ENCODE data around the gene SPATA13. TPM values are rescaled to one million over a fixed set of nuclear protein-coding genes. Genes with fewer than 3 reads are reported as not detected.
"Not testable (repeated sequence)": the region's sequence is repeated elsewhere in the genome, so short reads cannot be mapped to it uniquely, and the experiment has no call there.

SPATA13 gene
- total and polyA plus RNA-seq, 4 donors, result 29.7 to 41.3 (median 31.8) TPM

DNA sequence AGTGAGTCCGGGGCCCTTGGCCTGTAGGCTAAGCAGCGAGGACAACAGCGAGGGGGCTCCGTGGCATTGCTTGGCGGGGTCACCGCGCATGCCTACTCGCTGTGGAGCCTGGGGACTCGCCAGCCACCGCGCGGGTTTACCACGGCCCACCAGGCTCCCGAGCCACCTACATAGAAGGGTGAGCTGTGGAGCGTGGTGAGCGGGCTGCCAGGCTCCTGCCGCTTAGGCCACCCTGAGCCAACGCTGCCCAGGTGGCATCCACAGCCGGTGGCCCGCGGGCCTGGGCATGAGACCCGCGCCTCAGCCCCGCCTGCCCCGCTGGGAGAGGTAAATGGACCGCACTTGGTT is 180.1 kb downstream of the SPATA13 start:
- 81% methylated on average over 21 of the region's 26 CpGs for WGBS (ENCODE audit: insufficient coverage)
- DNase-seq (ENCODE audit: low read depth in 4 of 6, low spot score in 6 of 6), result no peak
- no peaks in the 10 kb centered on the region for H3K27me3 ChIP-seq (ENCODE audit: control insufficient read depth, insufficient read depth, low read length)
- no peaks in the 10 kb centered on the region for H3K9me3 ChIP-seq (ENCODE audit: control insufficient read depth, insufficient read depth, low read length)
- no peak overlapping the region for H3K27ac ChIP-seq (ENCODE audit: low read depth, low read length)
- H3K4me1 ChIP-seq (ENCODE audit: control insufficient read depth, insufficient read depth, low read length), result no peaks in the 10 kb centered on the region
- no peak overlapping the region for H3K4me3 ChIP-seq (ENCODE audit: low read depth, low read length)
- H3K36me3 ChIP-seq (ENCODE audit: control insufficient read depth, insufficient read depth, low read length), result no peaks in the 10 kb centered on the region

DNA sequence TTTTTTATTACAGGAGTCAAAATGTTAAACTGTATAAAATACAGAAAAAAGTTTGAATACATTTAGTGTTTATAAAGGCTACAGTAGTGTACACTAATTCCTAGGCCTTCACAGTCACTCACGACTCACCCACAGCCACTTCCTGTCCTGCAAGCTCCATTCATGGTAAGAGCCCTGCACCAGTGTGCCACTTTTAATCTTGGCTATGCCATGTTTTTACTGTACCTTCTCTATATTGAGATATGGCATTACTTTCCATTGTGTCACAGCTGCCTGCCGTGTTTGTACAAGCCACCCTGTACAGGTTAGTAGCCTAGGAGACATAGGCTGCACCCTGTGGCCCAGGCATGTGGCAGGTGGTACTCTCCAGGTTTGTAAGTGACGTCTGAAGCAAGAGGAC is 180.9 kb downstream of the SPATA13 start:
- WGBS (ENCODE audit: insufficient coverage), result 100% methylated on average over 2 of the region's 3 CpGs
- no peak for DNase-seq (ENCODE audit: low read depth in 4 of 6, low spot score in 6 of 6)
- Histone ChIP-seq H3K4me3 (ENCODE audit: low read depth, low read length) (no peak overlapping the region), H3K9me3 (ENCODE audit: control insufficient read depth, insufficient read depth, low read length) (no peaks in the 10 kb centered on the region), H3K27ac (ENCODE audit: low read depth, low read length) (no peak overlapping the region), H3K4me1 (ENCODE audit: control insufficient read depth, insufficient read depth, low read length) (no peaks in the 10 kb centered on the region), H3K36me3 (ENCODE audit: control insufficient read depth, insufficient read depth, low read length) (no peaks in the 10 kb centered on the region), H3K27me3 (ENCODE audit: control insufficient read depth, insufficient read depth, low read length) (no peaks in the 10 kb centered on the region)

DNA sequence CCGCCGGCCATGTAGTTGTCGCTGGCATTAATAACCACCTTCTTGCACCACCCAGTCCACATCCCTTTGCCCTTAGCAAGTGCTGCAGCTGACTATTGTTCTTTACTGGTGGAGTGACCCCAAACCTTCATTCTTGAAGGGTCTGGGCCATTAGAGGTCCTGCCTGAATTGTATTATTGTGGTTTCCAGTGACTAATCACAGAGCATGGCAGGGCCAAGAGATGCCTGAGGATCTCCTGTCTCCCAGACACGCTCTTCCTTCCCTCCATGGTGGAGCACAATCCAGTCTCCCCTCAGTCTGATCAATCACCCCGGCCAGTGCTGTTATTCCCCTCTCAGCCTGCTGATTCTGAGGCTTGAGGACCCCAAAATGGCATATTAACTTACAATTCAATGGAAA is 187.9 kb downstream of the SPATA13 start:
- H3K27me3 ChIP-seq (ENCODE audit: control insufficient read depth, insufficient read depth, low read length), result no peaks in the 10 kb centered on the region
- no peaks in the 10 kb centered on the region for H3K9me3 ChIP-seq (ENCODE audit: control insufficient read depth, insufficient read depth, low read length)
- no peaks in the 10 kb centered on the region for H3K4me1 ChIP-seq (ENCODE audit: control insufficient read depth, insufficient read depth, low read length)
- H3K36me3 ChIP-seq (ENCODE audit: control insufficient read depth, insufficient read depth, low read length), result no peaks in the 10 kb centered on the region
- WGBS (ENCODE audit: insufficient coverage), result 89% methylated on average over 2 of the region's 5 CpGs
- DNase-seq (ENCODE audit: low read depth in 4 of 6, low spot score in 6 of 6), result no peak
- H3K4me3 ChIP-seq (ENCODE audit: low read depth, low read length), result no peak overlapping the region
- no peak overlapping the region for H3K27ac ChIP-seq (ENCODE audit: low read depth, low read length)

DNA sequence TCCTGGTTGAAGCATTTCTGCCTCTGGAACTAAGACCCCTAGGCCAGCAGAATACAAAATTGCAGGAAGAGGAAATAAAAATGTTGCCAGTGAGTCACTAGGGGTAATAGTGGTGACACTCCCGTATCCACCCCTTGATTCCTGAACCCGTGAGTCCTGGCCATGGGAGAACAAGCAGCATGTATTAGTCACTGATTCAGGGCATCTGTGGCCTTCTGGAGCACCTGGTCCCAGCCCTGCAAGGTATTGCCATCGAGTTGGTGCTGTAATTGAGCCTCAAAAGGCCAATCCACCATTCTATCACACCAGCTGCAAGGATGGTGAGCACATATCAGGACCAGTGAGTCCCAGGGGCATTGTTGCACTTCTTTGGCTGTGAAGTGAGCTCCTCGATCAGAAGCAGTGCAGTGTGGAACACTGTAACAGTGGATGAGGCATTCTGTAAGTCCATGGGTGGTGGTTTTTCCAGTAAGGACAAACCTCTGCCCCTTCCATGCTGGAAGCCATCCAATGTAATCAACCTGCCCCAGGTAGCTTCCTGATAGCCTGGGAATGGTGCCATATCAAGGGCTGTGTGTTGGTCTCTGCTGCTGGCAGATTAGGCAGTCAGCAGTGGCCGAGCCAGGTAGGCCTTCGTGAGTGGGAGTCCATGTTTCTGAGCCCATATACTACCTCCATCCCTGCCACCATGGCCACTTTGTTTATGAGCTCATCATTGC is 188.4 kb downstream of the SPATA13 start:
- Histone ChIP-seq H3K4me1 (ENCODE audit: control insufficient read depth, insufficient read depth, low read length) (no peaks in the 10 kb centered on the region), H3K36me3 (ENCODE audit: control insufficient read depth, insufficient read depth, low read length) (no peaks in the 10 kb centered on the region), H3K27ac (ENCODE audit: low read depth, low read length) (no peak overlapping the region), H3K9me3 (ENCODE audit: control insufficient read depth, insufficient read depth, low read length) (no peaks in the 10 kb centered on the region), H3K27me3 (ENCODE audit: control insufficient read depth, insufficient read depth, low read length) (no peaks in the 10 kb centered on the region), H3K4me3 (ENCODE audit: low read depth, low read length) (no peak overlapping the region)
- WGBS (ENCODE audit: insufficient coverage), result 71% methylated on average over 6 of the region's 6 CpGs
- DNase-seq (ENCODE audit: low read depth in 4 of 6, low spot score in 6 of 6), result no peak

DNA sequence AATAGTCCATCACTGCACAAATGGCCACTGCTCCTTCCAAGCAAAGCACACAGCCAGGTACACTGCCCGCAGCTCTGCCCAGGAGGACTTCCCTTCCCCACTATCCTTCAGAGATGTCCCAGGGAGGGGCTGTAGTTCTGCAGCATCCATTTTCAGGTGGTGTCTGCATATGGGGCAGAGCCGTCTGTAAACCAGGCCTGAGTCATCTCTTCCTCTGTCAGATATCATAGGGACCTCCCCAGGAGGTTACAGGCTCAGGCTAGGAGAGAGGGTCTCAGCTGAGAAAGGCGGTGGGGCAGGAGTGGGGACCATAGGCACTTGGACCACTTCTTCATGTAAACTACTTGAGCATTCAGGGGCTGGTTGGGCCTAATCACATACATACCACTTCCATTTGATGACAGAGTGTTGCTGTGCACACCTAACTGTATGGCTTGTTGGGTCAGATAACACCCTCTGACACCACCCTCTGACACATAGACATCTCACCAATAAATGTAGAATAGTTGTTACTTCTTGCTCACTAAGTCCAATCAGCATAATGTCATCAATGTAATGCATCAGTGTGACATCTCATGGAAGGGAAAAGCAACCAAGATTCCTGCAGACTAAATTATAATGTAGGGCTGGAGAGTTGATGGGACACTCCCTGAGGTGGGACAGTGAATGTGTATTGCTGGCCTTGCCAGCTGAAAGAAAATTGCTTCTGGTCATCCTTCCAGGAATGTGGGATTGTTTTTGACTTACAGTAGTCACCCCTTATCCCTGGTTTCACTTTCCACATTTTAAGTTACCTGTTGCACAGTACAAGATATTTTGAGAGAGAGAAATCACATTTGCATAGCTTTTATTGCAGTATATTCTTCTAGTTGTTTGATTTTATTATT is 189.5 kb downstream of the SPATA13 start:
- H3K27me3 ChIP-seq (ENCODE audit: control insufficient read depth, insufficient read depth, low read length); H3K36me3 ChIP-seq (ENCODE audit: control insufficient read depth, insufficient read depth, low read length); H3K4me1 ChIP-seq (ENCODE audit: control insufficient read depth, insufficient read depth, low read length); H3K4me3 ChIP-seq (ENCODE audit: low read depth, low read length); H3K9me3 ChIP-seq (ENCODE audit: control insufficient read depth, insufficient read depth, low read length); H3K27ac ChIP-seq (ENCODE audit: low read depth, low read length); DNase-seq (ENCODE audit: low read depth in 4 of 6, low spot score in 6 of 6): not testable (repeated sequence)
- no CpG with 5 or more reads among the region's 3 CpGs for WGBS (ENCODE audit: insufficient coverage)

DNA sequence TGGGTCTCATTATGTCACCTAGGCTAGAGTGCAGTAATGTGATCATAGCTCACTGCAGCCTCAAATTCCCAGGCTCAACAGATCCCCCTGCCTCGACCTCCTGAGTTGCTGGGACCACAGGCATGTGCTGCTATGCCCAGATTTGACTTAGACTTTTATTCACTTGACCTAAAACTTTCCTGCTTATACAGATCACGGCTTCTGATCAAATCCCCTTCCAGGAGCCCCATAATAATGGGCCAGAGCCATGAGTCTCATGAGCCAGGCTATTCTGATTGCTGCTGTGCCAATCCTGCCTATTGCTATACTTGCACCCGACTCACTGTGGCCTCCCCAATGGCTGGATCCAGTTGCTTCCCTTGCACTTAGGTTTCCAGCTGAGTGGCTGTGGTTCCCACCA is 190.9 kb downstream of the SPATA13 start:
- no peak for DNase-seq (ENCODE audit: low read depth in 4 of 6, low spot score in 6 of 6)
- Histone ChIP-seq H3K36me3 (ENCODE audit: control insufficient read depth, insufficient read depth, low read length) (no peaks in the 10 kb centered on the region), H3K27me3 (ENCODE audit: control insufficient read depth, insufficient read depth, low read length) (no peaks in the 10 kb centered on the region), H3K4me1 (ENCODE audit: control insufficient read depth, insufficient read depth, low read length) (no peaks in the 10 kb centered on the region), H3K9me3 (ENCODE audit: control insufficient read depth, insufficient read depth, low read length) (no peaks in the 10 kb centered on the region), H3K4me3 (ENCODE audit: low read depth, low read length) (no peak overlapping the region), H3K27ac (ENCODE audit: low read depth, low read length) (no peak overlapping the region)
- 83% methylated on average over 3 of the region's 3 CpGs for WGBS (ENCODE audit: insufficient coverage)

DNA sequence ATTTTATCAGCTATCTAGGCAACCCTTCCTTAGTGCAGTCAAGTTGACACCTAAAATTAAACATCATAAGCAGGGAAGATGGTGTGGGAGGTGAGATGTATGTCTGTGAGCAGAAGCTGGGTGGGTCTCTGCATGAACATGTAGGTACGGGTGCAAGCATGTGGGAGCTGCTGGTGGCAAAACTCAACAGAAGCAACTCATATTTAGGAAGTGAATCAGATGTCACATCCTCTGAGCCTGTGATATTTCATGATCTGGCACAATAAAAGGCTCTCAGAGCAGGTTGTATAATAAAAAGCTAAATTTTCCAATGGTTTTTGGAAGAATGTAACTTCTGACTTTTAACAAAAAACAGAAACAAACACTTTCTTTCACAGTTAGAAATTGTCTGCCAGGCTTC is 193.2 kb downstream of the SPATA13 start:
- Histone ChIP-seq H3K36me3 (ENCODE audit: control insufficient read depth, insufficient read depth, low read length) (no peaks in the 10 kb centered on the region), H3K9me3 (ENCODE audit: control insufficient read depth, insufficient read depth, low read length) (no peaks in the 10 kb centered on the region), H3K4me1 (ENCODE audit: control insufficient read depth, insufficient read depth, low read length) (no peaks in the 10 kb centered on the region), H3K27me3 (ENCODE audit: control insufficient read depth, insufficient read depth, low read length) (no peaks in the 10 kb centered on the region), H3K27ac (ENCODE audit: low read depth, low read length) (no peak overlapping the region), H3K4me3 (ENCODE audit: low read depth, low read length) (no peak overlapping the region)
- no peak for DNase-seq (ENCODE audit: low read depth in 4 of 6, low spot score in 6 of 6)
- WGBS (ENCODE audit: insufficient coverage), result 82% methylated on average over 1 of the region's 1 CpG

DNA sequence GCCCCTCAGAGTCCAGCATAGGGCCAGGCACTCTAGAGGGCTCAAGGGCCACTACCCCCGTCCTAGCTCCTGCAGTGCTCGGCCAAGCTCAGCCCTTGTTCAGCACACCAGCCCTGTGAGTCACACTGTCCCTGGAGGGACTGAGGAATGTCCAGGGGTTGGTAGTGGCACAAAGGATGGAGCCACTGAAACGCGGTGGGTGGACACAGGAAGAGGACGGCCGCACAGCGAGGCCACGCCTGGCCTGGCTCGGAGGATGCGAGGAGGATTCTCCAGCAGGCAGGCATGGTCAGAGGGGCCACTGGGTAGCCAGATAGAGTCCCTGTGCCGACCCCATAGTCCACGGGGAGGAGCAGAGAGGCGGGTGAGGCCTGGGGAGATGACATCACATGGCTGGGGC is 194.6 kb downstream of the SPATA13 start:
- H3K27ac ChIP-seq (ENCODE audit: low read depth, low read length), result no peak overlapping the region
- H3K36me3 ChIP-seq (ENCODE audit: control insufficient read depth, insufficient read depth, low read length), result no peaks in the 10 kb centered on the region
- no peaks in the 10 kb centered on the region for H3K27me3 ChIP-seq (ENCODE audit: control insufficient read depth, insufficient read depth, low read length)
- 90% methylated on average over 12 of the region's 13 CpGs for WGBS (ENCODE audit: insufficient coverage)
- H3K4me1 ChIP-seq (ENCODE audit: control insufficient read depth, insufficient read depth, low read length), result peaks cover 3% of the 10 kb centered on the region
- H3K4me3 ChIP-seq (ENCODE audit: low read depth, low read length), result no peak overlapping the region
- no peaks in the 10 kb centered on the region for H3K9me3 ChIP-seq (ENCODE audit: control insufficient read depth, insufficient read depth, low read length)
- DNase-seq (ENCODE audit: low read depth in 4 of 6, low spot score in 6 of 6), result no peak

DNA sequence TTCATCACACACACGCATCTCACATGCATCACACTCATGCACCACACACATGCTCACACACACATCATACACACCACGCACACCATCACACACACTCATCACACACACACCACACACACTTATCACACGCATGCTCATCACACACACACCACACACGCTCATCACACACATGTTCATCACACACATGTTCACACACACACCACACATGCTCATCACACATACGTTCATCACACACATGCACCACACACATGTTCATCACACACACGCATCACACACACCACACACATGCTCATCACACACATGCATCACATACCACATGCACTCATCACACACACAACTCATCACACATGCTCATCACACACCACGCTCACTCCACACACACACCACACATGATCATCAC is 195.8 kb downstream of the SPATA13 start:
- Histone ChIP-seq H3K36me3 (ENCODE audit: control insufficient read depth, insufficient read depth, low read length) (no peaks in the 10 kb centered on the region), H3K27ac (ENCODE audit: low read depth, low read length) (no peak overlapping the region), H3K4me1 (ENCODE audit: control insufficient read depth, insufficient read depth, low read length) (peaks cover 9% of the 10 kb centered on the region), H3K27me3 (ENCODE audit: control insufficient read depth, insufficient read depth, low read length) (no peaks in the 10 kb centered on the region), H3K9me3 (ENCODE audit: control insufficient read depth, insufficient read depth, low read length) (no peaks in the 10 kb centered on the region), H3K4me3 (ENCODE audit: low read depth, low read length) (no peak overlapping the region)
- 86% methylated on average over 6 of the region's 7 CpGs for WGBS (ENCODE audit: insufficient coverage)
- DNase-seq (ENCODE audit: low read depth in 4 of 6, low spot score in 6 of 6), result no peak

Measured in spinal cord (tissue), 10 donors.